ENCODE data around the gene SHISA4. TPM values are rescaled to one million over a fixed set of nuclear protein-coding genes. Genes with fewer than 3 reads are reported as not detected.
A peak's percentile ranks its signal among the peaks of the same experiment; 100 is the strongest.

Gene SHISA4
- total RNA-seq, 1 donor from 2014 or later, result 9.8 TPM

DNA sequence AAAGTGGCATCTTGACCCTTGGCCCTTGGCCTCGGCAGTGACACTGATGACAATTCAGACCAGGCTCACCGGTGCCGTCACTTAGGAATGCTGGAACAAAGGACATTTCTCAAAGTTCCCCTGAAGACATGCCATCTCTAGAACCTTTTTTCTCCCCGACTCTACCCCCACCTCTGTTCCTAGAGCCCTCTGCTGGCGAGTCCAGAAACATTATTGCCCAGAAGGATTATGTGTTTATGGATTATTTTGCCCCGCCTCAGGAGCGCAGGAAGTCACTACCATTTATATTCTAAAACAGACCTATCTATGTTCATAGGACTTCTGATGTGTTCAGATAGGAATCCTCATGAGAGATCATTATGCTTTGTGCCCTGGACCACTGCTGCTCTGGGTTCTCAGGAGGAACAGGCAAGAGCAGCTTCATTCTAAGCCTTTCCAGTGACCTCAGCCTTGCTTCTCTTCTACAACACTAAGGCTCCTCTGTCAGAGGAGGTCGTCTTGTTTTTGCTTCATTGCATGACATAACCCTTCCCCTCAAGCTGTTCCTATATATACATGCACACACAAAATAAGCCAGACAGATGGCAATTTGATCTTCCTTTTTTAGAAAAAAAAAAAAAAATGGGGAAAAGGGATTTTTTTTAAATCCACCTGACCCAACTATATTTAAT lies 12.4 kb upstream of the SHISA4 start:
- Mint-ChIP-seq H3K4me1 (peaks cover 15% of the 10 kb centered on the region), H3K36me3 (peaks cover 34% of the 10 kb centered on the region), H3K27ac (no peak overlapping the region), H3K9me3 (no peaks in the 10 kb centered on the region), H3K4me3 (no peak overlapping the region), H3K27me3 (ENCODE audit: low read depth) (no peaks in the 10 kb centered on the region)
- DNase-seq (ENCODE audit: low spot score in 2 of 2, unreplicated experiment in 2 of 2), result no peak
- TF ChIP-seq, protein P1, sequence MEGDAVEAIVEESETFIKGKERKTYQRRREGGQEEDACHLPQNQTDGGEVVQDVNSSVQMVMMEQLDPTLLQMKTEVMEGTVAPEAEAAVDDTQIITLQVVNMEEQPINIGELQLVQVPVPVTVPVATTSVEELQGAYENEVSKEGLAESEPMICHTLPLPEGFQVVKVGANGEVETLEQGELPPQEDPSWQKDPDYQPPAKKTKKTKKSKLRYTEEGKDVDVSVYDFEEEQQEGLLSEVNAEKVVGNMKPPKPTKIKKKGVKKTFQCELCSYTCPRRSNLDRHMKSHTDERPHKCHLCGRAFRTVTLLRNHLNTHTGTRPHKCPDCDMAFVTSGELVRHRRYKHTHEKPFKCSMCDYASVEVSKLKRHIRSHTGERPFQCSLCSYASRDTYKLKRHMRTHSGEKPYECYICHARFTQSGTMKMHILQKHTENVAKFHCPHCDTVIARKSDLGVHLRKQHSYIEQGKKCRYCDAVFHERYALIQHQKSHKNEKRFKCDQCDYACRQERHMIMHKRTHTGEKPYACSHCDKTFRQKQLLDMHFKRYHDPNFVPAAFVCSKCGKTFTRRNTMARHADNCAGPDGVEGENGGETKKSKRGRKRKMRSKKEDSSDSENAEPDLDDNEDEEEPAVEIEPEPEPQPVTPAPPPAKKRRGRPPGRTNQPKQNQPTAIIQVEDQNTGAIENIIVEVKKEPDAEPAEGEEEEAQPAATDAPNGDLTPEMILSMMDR (IDR thresholded peaks at IDR 0.05; ENCODE audit: unreplicated experiment), result peak; percentile 20

- no peaks in the 10 kb centered on the region for H3K27me3 Mint-ChIP-seq (ENCODE audit: low read depth)
- no peak for DNase-seq (ENCODE audit: low spot score in 2 of 2, unreplicated experiment in 2 of 2)
- peak overlapping the region; percentile 79 for H3K27ac Mint-ChIP-seq
- TF ChIP-seq, protein P1 (IDR thresholded peaks at IDR 0.05; ENCODE audit: unreplicated experiment), result peak; percentile 53
- peaks cover 20% of the 10 kb centered on the region for H3K4me1 Mint-ChIP-seq
- H3K9me3 Mint-ChIP-seq, result no peaks in the 10 kb centered on the region
- peaks cover 21% of the 10 kb centered on the region for H3K36me3 Mint-ChIP-seq
- H3K4me3 Mint-ChIP-seq, result no peak overlapping the region
Measured at GRCh38 chr1:201877877-201878401, 10.8 kb upstream of the SHISA4 start.

- TF ChIP-seq, protein P1 (IDR thresholded peaks at IDR 0.05; ENCODE audit: unreplicated experiment), result no peak
- Mint-ChIP-seq H3K4me1 (peaks cover 22% of the 10 kb centered on the region), H3K4me3 (no peak overlapping the region), H3K27me3 (ENCODE audit: low read depth) (no peaks in the 10 kb centered on the region), H3K9me3 (no peaks in the 10 kb centered on the region), H3K27ac (no peak overlapping the region), H3K36me3 (peaks cover 6% of the 10 kb centered on the region)
- DNase-seq (ENCODE audit: low spot score in 2 of 2, unreplicated experiment in 2 of 2), result peak in 1 of 2 experiments; percentile 13
Measured at GRCh38 chr1:201880928-201881571, 7.6 kb upstream of the SHISA4 start.

- Mint-ChIP-seq H3K27ac (no peak overlapping the region), H3K4me1 (peaks cover 22% of the 10 kb centered on the region), H3K4me3 (no peak overlapping the region), H3K36me3 (peaks cover 4% of the 10 kb centered on the region), H3K9me3 (no peaks in the 10 kb centered on the region), H3K27me3 (ENCODE audit: low read depth) (peaks cover 1% of the 10 kb centered on the region)
- DNase-seq (ENCODE audit: low spot score in 2 of 2, unreplicated experiment in 2 of 2), result no peak
- TF ChIP-seq, protein P1 (IDR thresholded peaks at IDR 0.05; ENCODE audit: unreplicated experiment), result no peak
Measured at GRCh38 chr1:201881617-201882016, 7.1 kb upstream of the SHISA4 start.

- Mint-ChIP-seq H3K27me3 (ENCODE audit: low read depth) (peaks cover 9% of the 10 kb centered on the region), H3K9me3 (no peaks in the 10 kb centered on the region)
Measured at GRCh38 chr1:201882665-201883132, 6.0 kb upstream of the SHISA4 start.

More at GRCh38 chr1:201882665-201883132, 6.0 kb upstream of the SHISA4 start:
- Mint-ChIP-seq H3K27ac (no peak overlapping the region), H3K4me3 (no peak overlapping the region), H3K36me3 (no peaks in the 10 kb centered on the region), H3K4me1 (peaks cover 22% of the 10 kb centered on the region)
- TF ChIP-seq, protein P1 (IDR thresholded peaks at IDR 0.05; ENCODE audit: unreplicated experiment), result no peak
- peak in 1 of 2 experiments; percentile 5 for DNase-seq (ENCODE audit: low spot score in 2 of 2, unreplicated experiment in 2 of 2)

Measured in mesothelial cell of epicardium (in vitro differentiated cells).